Endothelial cell of umbilical vein (primary cell): Measurements from ENCODE around the gene PKMYT1. TPM values are rescaled to one million over a fixed set of nuclear protein-coding genes. Genes with fewer than 3 reads are reported as not detected.

ENCODE experiments used
- BruUV-seq: library from RNA; stranded (reverse); fragments of 400-500 nt; replicated peaks from 2 replicates; lab custom pipeline; 2021; lab: Mats Ljungman, UMichigan
- CTCF ChIA-PET: fragments of 300-600, 350-600 bp; sonication (Branson Sonifier 250); formaldehyde crosslinking; loops from one replicate; lab custom pipeline; 2021; ENCODE audit warnings: antibody characterized with exemption, inconsistent platforms; lab: Charles Lee
- POLR2A ChIA-PET: fragments of 300-600, 350-600 bp; sonication (Branson Sonifier 250); formaldehyde crosslinking; loops from one replicate; lab custom pipeline; 2021; ENCODE audit warnings: antibody characterized with exemption, inconsistent platforms; lab: Charles Lee
- DNase-seq: peaks from one replicate; pipeline ENCODE4 v3.0.0-alpha.2; 2011; ENCODE audit warnings: low read depth, low spot score
- FAIRE-seq: peaks from 2 replicates; lab custom pipeline; 2011; peaks lifted over from hg19 to GRCh38; lab: Jason Lieb, UNC
- H2AFZ ChIP-seq: 2 replicates; pipeline ENCODE4 v1.6.0; 2012; ENCODE audit warnings: low read depth, low read length, control low read depth, inconsistent platforms
- H3K27ac ChIP-seq: 2 replicates; pipeline ENCODE4 v1.5.1; 2011; ENCODE audit warnings: low read depth, mild to moderate bottlenecking, control low read depth, low read length, moderate library complexity; ENCODE audit not compliant: insufficient read depth
- H3K27me3 ChIP-seq, 2 experiments: 2 replicates each; pipeline versions ENCODE4 v1.6.0 to v1.6.1; 2011; ENCODE audit warnings: low read length in 2 of 2, mixed read lengths in 1 of 2; ENCODE audit not compliant: control insufficient read depth in 2 of 2, insufficient read depth in 2 of 2
- H3K36me3 ChIP-seq, 2 experiments: 2 replicates in 1 of 2; 3 replicates in 1 of 2; pipeline ENCODE4 v1.5.1; 2011; ENCODE audit warnings: low read length in 2 of 2, mild to moderate bottlenecking in 1 of 2, moderate library complexity in 1 of 2; ENCODE audit not compliant: control insufficient read depth in 2 of 2, insufficient read depth in 2 of 2; ENCODE audit errors: extremely low read depth in 1 of 2
- H3K4me1 ChIP-seq: 3 replicates; pipeline ENCODE4 v1.5.1; 2011; ENCODE audit warnings: mild to moderate bottlenecking, low read length; ENCODE audit not compliant: control insufficient read depth, insufficient read depth; ENCODE audit errors: extremely low read depth
- H3K4me2 ChIP-seq: 2 replicates; pipeline ENCODE4 v1.6.1; 2011; ENCODE audit warnings: low read length, control low read depth, mixed read lengths; ENCODE audit not compliant: insufficient read depth
- H3K4me3 ChIP-seq, 3 experiments: fragments of 200-600 bp in 1 of 3; sonication (generic), shearing (Covaris generic) in 1 of 3; replicated peaks in 1 of 3; 2 replicates each; pipeline ENCODE4 v1.5.1; 2011 to 2016; ENCODE audit warnings: control low read depth in 3 of 3, low read length in 3 of 3, mild to moderate bottlenecking in 2 of 3, inconsistent platforms in 1 of 3, low read depth in 1 of 3, moderate library complexity in 1 of 3; ENCODE audit not compliant: insufficient read depth in 1 of 3
- H3K79me2 ChIP-seq: 2 replicates; pipeline ENCODE4 v1.6.0; 2012; ENCODE audit warnings: low read length, inconsistent platforms; ENCODE audit not compliant: control insufficient read depth, insufficient read depth
- H3K9ac ChIP-seq: replicated peaks from 2 replicates; pipeline ENCODE3; 2011; ENCODE audit warnings: low read length, control low read depth; ENCODE audit not compliant: insufficient read depth; ENCODE audit errors: extremely low read depth
- H3K9me1 ChIP-seq: replicated peaks from 3 replicates; pipeline ENCODE4 v1.6.0; 2011; ENCODE audit warnings: mild to moderate bottlenecking, low read length; ENCODE audit not compliant: control insufficient read depth, insufficient read depth; ENCODE audit errors: extremely low read depth
- H3K9me3 ChIP-seq: replicated peaks from 2 replicates; pipeline ENCODE4 v1.5.1; 2012; ENCODE audit warnings: low read length, inconsistent platforms; ENCODE audit not compliant: control insufficient read depth, insufficient read depth
- H4K20me1 ChIP-seq: replicated peaks from 2 replicates; pipeline ENCODE3; 2011; ENCODE audit warnings: mild to moderate bottlenecking, low read length; ENCODE audit not compliant: control insufficient read depth, insufficient read depth; ENCODE audit errors: extremely low read depth
- EZH2 ChIP-seq: IDR thresholded peaks from 2 replicates; pipeline ENCODE4 v1.6.1; 2012; ENCODE audit warnings: borderline replicate concordance, low read depth, mild to moderate bottlenecking, moderate library complexity, low read length, inconsistent platforms; ENCODE audit not compliant: severe bottlenecking
- JUN ChIP-seq: IDR thresholded peaks from 2 replicates; pipeline ENCODE4 v1.6.1; 2011; ENCODE audit warnings: borderline replicate concordance, low read depth; ENCODE audit not compliant: insufficient read length, insufficient read depth
- POLR2A ChIP-seq: IDR thresholded peaks from 2 replicates; pipeline ENCODE4 v1.6.1; 2012; ENCODE audit warnings: low read depth, mild to moderate bottlenecking, control low read depth, low read length
- dilution Hi-C: fragments of 300-500 bp; cut with MboI; formaldehyde crosslinking; loops from one replicate; pipeline ENCODE4 v1.15.0; 2019; ENCODE audit warnings: low sequenced_read_pairs; ENCODE audit not compliant: extremely low pct_ligation_motif_present
- intact Hi-C: fragments of 100-400 bp; cut with micrococcal nuclease; formaldehyde crosslinking; loops from one replicate; pipeline ENCODE4 v1.10.0; 2022
- polyA plus RNA-seq, 4 experiments: library from polyadenylated mRNA; depleted of rRNA in 3 of 4; stranded (reverse) in 3 of 4; unstranded in 1 of 4; fragments of >200 nt; gene quantifications; 2 replicates each; pipeline versions ENCODE4 v1.2.1 to v1.2.3, GENCODE V29; 2011 to 2012; ENCODE audit warnings: missing spikeins in 1 of 4
- total RNA-seq: library from RNA; stranded (reverse); gene quantifications from 2 replicates; pipeline ENCODE4 v1.2.3, GENCODE V29; 2021
- TF ChIP-seq, protein P1 (sequence below): IDR thresholded peaks from 2 replicates; pipeline ENCODE4 v1.6.1; 2011; ENCODE audit not compliant: insufficient read depth, insufficient read length

The PKMYT1 gene
- total and polyA plus RNA-seq, 2 donors (not counting 3 experiments of a cell fraction or from before 2014, with no cell fraction given): 26.1 to 48.5 TPM

DNA sequence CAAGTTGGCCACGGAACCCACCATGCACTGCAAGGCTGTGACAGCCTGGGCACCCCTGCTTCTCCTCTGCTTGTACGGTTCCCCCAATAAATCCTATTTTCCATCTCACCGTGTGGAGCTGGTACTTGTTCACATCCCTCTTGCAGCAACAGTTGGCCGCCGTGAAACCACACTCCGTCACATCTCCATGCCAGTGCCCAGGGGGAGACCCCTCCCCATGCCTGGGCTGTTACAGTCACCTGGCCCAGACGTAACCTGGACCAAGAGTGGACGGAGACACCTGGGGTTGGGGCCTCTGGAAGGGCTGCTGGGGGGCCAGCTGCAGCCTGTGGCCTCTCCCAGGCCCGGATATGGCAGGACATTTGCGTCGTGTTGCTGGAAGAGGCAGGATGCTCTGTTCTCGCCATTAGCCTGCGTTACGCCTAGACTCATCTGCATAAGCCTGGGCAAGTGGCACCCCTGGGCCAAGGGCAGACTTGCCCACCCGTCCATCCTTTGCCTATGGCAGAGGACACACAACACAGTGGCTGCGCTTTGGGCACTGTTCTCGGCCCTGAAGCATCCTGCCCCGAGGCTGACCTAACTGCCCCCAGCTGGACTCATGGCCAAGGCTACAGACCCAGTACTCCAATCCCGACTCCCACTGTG is 30.4 kb downstream of the PKMYT1 start:
- Histone ChIP-seq H3K9me1 (no peaks in the 10 kb centered on the region), H3K4me2 (no peak overlapping the region), H4K20me1 (no peaks in the 10 kb centered on the region), H2AFZ (no peak overlapping the region), H3K27ac (no peak overlapping the region), H3K4me1 (no peaks in the 10 kb centered on the region), H3K9me3 (no peaks in the 10 kb centered on the region), H3K27me3 (no peaks in the 10 kb centered on the region), H3K4me3 (no peak overlapping the region), H3K79me2 (no peaks in the 10 kb centered on the region), H3K36me3 (no peaks in the 10 kb centered on the region), H3K9ac (no peak overlapping the region)
- BruUV-seq: no TSS peak
- intact Hi-C loops: no loop called here
- CTCF ChIA-PET: interaction anchor here (1.6 kb wide), 1 partner anchor 23 kb away, joined by 6 read pairs; no protein-coding TSS in a partner anchor
- dilution Hi-C loops: no loop called here
- DNase-seq (no peak), FAIRE-seq (no peak)
- POLR2A ChIA-PET: no interaction called here
- TF ChIP-seq EZH2 (no peak), JUN (no peak), POLR2A (no peak)
- TF ChIP-seq, protein P1, sequence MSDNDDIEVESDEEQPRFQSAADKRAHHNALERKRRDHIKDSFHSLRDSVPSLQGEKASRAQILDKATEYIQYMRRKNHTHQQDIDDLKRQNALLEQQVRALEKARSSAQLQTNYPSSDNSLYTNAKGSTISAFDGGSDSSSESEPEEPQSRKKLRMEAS: no peak

GRCh38 chr16:2948807-2949704 is 31.2 kb downstream of the PKMYT1 start:
- H3K9ac ChIP-seq: no peak overlapping the region
- DNase-seq: no peak
- H2AFZ ChIP-seq: no peak overlapping the region
- H3K36me3 ChIP-seq: no peaks in the 10 kb centered on the region
- H3K27ac ChIP-seq: no peak overlapping the region
- no peaks in the 10 kb centered on the region for H3K9me1 ChIP-seq
- no peak for FAIRE-seq
- no peaks in the 10 kb centered on the region for H3K27me3 ChIP-seq
- dilution Hi-C loops: no loop called here
- no peaks in the 10 kb centered on the region for H3K9me3 ChIP-seq
- no peak overlapping the region for H3K4me2 ChIP-seq
- H3K4me1 ChIP-seq: no peaks in the 10 kb centered on the region
- TF ChIP-seq, protein P1: no peak
- no peak for TF ChIP-seq POLR2A
- no peaks in the 10 kb centered on the region for H4K20me1 ChIP-seq
- intact Hi-C loops: no loop called here
- POLR2A ChIA-PET: no interaction called here
- no peaks in the 10 kb centered on the region for H3K79me2 ChIP-seq
- BruUV-seq: TSS peak; percentile 78
- no peak overlapping the region for H3K4me3 ChIP-seq
- CTCF ChIA-PET: interaction anchor here (1.6 kb wide), 1 partner anchor 22 kb away, joined by 6 read pairs; no protein-coding TSS in a partner anchor
